Mesenchymal stem cell (in vitro differentiated cells and primary cell): Measurements from ENCODE around the gene TSPO.

Experiments used
- DNase-seq: peaks from one replicate; pipeline ENCODE4 v3.0.0-alpha.2; 2013
- H2AFZ ChIP-seq: one replicate; pipeline ENCODE4 v1.6.1; 2013; ENCODE audit warnings: low read depth, mild to moderate bottlenecking, control low read depth, inconsistent platforms, low read length, moderate library complexity
- H2AK5ac ChIP-seq: 2 replicates; pipeline ENCODE4 v1.6.1; 2013; ENCODE audit warnings: low read length, moderate library complexity, mild to moderate bottlenecking, inconsistent platforms; ENCODE audit not compliant: severe bottlenecking
- H2BK120ac ChIP-seq: one replicate; pipeline ENCODE4 v1.6.1; 2013; ENCODE audit warnings: low read depth, mild to moderate bottlenecking, inconsistent platforms, low read length, moderate library complexity
- H2BK12ac ChIP-seq, 2 experiments: one replicate each; pipeline ENCODE4 v1.6.1; 2013; ENCODE audit warnings: inconsistent platforms in 2 of 2, low read length in 2 of 2, mild to moderate bottlenecking in 2 of 2, moderate library complexity in 2 of 2, control low read depth in 1 of 2
- H2BK15ac ChIP-seq: one replicate; pipeline ENCODE4 v1.6.1; 2013; ENCODE audit warnings: mild to moderate bottlenecking, low read depth, inconsistent platforms; ENCODE audit not compliant: poor library complexity, severe bottlenecking
- H2BK5ac ChIP-seq: 2 replicates; pipeline ENCODE4 v1.6.1; 2013; ENCODE audit warnings: low read depth, mild to moderate bottlenecking, low read length, control low read depth, inconsistent platforms; ENCODE audit not compliant: poor library complexity, severe bottlenecking
- H3K14ac ChIP-seq, 2 experiments: one replicate each; pipeline ENCODE4 v1.6.1; 2013; ENCODE audit warnings: inconsistent platforms in 2 of 2, low read length in 2 of 2, control low read depth in 1 of 2, mild to moderate bottlenecking in 1 of 2, moderate library complexity in 1 of 2
- H3K18ac ChIP-seq, 2 experiments: one replicate each; pipeline ENCODE4 v1.6.1; 2013; ENCODE audit warnings: inconsistent platforms in 2 of 2, low read length in 2 of 2, control low read depth in 1 of 2, low read depth in 1 of 2, mild to moderate bottlenecking in 1 of 2
- H3K23ac ChIP-seq, 2 experiments: one replicate each; pipeline ENCODE4 v1.6.1; 2013; ENCODE audit warnings: inconsistent platforms in 2 of 2, low read length in 2 of 2, mild to moderate bottlenecking in 2 of 2, moderate library complexity in 2 of 2, control low read depth in 1 of 2
- H3K27ac ChIP-seq: 2 replicates; pipeline ENCODE4 v1.5.1; 2013; ENCODE audit warnings: mild to moderate bottlenecking, moderate library complexity, low read length, control low read depth, inconsistent platforms; ENCODE audit not compliant: poor library complexity, severe bottlenecking
- H3K27me3 ChIP-seq, 2 experiments: 2 replicates each; pipeline versions ENCODE4 v1.6.1 to v1.7.0; 2013; ENCODE audit warnings: low read length in 2 of 2, mild to moderate bottlenecking in 2 of 2, moderate library complexity in 2 of 2, control low read depth in 1 of 2, inconsistent platforms in 1 of 2; ENCODE audit not compliant: control insufficient read depth in 1 of 2, insufficient read depth in 1 of 2
- H3K36me3 ChIP-seq, 2 experiments: 2 replicates each; pipeline versions ENCODE4 v1.6.1 to v1.7.0; 2013; ENCODE audit warnings: low read length in 2 of 2, control low read depth in 1 of 2, inconsistent platforms in 1 of 2, low read depth in 1 of 2, mild to moderate bottlenecking in 1 of 2; ENCODE audit not compliant: insufficient read depth in 2 of 2, control insufficient read depth in 1 of 2
- H3K4ac ChIP-seq, 2 experiments: one replicate each; pipeline ENCODE4 v1.6.1; 2013; ENCODE audit warnings: inconsistent platforms in 2 of 2, low read length in 2 of 2, mild to moderate bottlenecking in 2 of 2, moderate library complexity in 2 of 2, control low read depth in 1 of 2, low read depth in 1 of 2
- H3K4me1 ChIP-seq: 2 replicates; pipeline ENCODE4 v1.6.1; 2013; ENCODE audit warnings: low read depth, low read length, control low read depth; ENCODE audit not compliant: control insufficient read depth, insufficient read depth
- H3K4me2 ChIP-seq: 2 replicates; pipeline ENCODE4 v1.6.1; 2013; ENCODE audit warnings: low read length, mild to moderate bottlenecking, inconsistent platforms; ENCODE audit not compliant: poor library complexity, severe bottlenecking
- H3K4me3 ChIP-seq, 2 experiments: 2 replicates each; pipeline versions ENCODE4 v1.5.1 to v1.7.0; 2013; ENCODE audit warnings: low read length in 2 of 2, mild to moderate bottlenecking in 2 of 2, control low read depth in 1 of 2, low read depth in 1 of 2; ENCODE audit not compliant: insufficient read depth in 1 of 2
- H3K79me1 ChIP-seq: replicated peaks from 2 replicates; pipeline ENCODE4 v1.6.1; 2013; ENCODE audit warnings: mild to moderate bottlenecking, control low read depth, low read length, inconsistent platforms; ENCODE audit not compliant: poor library complexity, severe bottlenecking
- H3K9ac ChIP-seq: 2 replicates; pipeline ENCODE4 v1.7.0; 2013; ENCODE audit warnings: mild to moderate bottlenecking, low read length, moderate library complexity
- H3K9me3 ChIP-seq: 2 replicates; pipeline ENCODE4 v1.7.0; 2013; ENCODE audit warnings: mild to moderate bottlenecking, low read length; ENCODE audit not compliant: control insufficient read depth
- H4K8ac ChIP-seq: one replicate; pipeline ENCODE4 v1.6.1; 2013; ENCODE audit warnings: inconsistent platforms, mild to moderate bottlenecking, low read length, moderate library complexity
- H4K91ac ChIP-seq: one replicate; pipeline ENCODE4 v1.6.1; 2013; ENCODE audit warnings: mild to moderate bottlenecking, low read length, inconsistent platforms
- WGBS: methylation state at CpG from one replicate; pipeline ENCODE4 v1.1.7; 2013; ENCODE audit warnings: mixed read lengths; 5-methylcytosine and 5-hydroxymethylcytosine counted together

TSPO gene

GRCh38 chr22:43200031-43200430 lies 48.7 kb downstream of the TSPO start:
- peaks cover 10% of the 10 kb centered on the region for H3K4me1 ChIP-seq
- DNase-seq: no peak
- no peak overlapping the region for H2BK15ac ChIP-seq
- H2AK5ac ChIP-seq: no peak overlapping the region
- WGBS: 82% methylated on average over 17 of the region's 17 CpGs
- no peak overlapping the region for H4K91ac ChIP-seq
- H3K4ac ChIP-seq: no peak overlapping the region
- H2BK12ac ChIP-seq: no peak overlapping the region
- H3K79me1 ChIP-seq: no peaks in the 10 kb centered on the region
- no peak overlapping the region for H2AFZ ChIP-seq
- no peak overlapping the region for H2BK5ac ChIP-seq
- H3K9ac ChIP-seq: no peak overlapping the region
- no peak overlapping the region for H3K27ac ChIP-seq
- H3K27me3 ChIP-seq: peaks cover 0 to 53% of the 10 kb centered on the region in 2 experiments
- no peak overlapping the region for H3K4me2 ChIP-seq
- H2BK120ac ChIP-seq: no peak overlapping the region
- no peak overlapping the region for H3K18ac ChIP-seq
- no peak overlapping the region for H3K4me3 ChIP-seq
- no peak overlapping the region for H4K8ac ChIP-seq
- no peak overlapping the region for H3K23ac ChIP-seq
- no peak overlapping the region for H3K14ac ChIP-seq
- H3K36me3 ChIP-seq: no peaks in the 10 kb centered on the region
- H3K9me3 ChIP-seq: no peaks in the 10 kb centered on the region

GRCh38 chr22:43200555-43200954 lies 49.2 kb downstream of the TSPO start:
- no peaks in the 10 kb centered on the region for H3K36me3 ChIP-seq
- 93% methylated on average over 11 of the region's 13 CpGs for WGBS
- no peaks in the 10 kb centered on the region for H3K79me1 ChIP-seq
- no peak overlapping the region for H3K4ac ChIP-seq
- no peak overlapping the region for H2BK120ac ChIP-seq
- no peak overlapping the region for H2BK15ac ChIP-seq
- H3K9ac ChIP-seq: no peak overlapping the region
- H3K4me1 ChIP-seq: peaks cover 10% of the 10 kb centered on the region
- H3K4me2 ChIP-seq: no peak overlapping the region
- H4K8ac ChIP-seq: no peak overlapping the region
- H2BK12ac ChIP-seq: no peak overlapping the region
- H2BK5ac ChIP-seq: no peak overlapping the region
- no peaks in the 10 kb centered on the region for H3K9me3 ChIP-seq
- no peak overlapping the region for H3K23ac ChIP-seq
- H3K14ac ChIP-seq: no peak overlapping the region
- H3K4me3 ChIP-seq: no peak overlapping the region
- H2AK5ac ChIP-seq: no peak overlapping the region
- no peak overlapping the region for H3K18ac ChIP-seq
- H3K27me3 ChIP-seq: peaks cover 0 to 51% of the 10 kb centered on the region in 2 experiments
- H2AFZ ChIP-seq: no peak overlapping the region
- DNase-seq: no peak
- no peak overlapping the region for H4K91ac ChIP-seq
- H3K27ac ChIP-seq: no peak overlapping the region

DNA sequence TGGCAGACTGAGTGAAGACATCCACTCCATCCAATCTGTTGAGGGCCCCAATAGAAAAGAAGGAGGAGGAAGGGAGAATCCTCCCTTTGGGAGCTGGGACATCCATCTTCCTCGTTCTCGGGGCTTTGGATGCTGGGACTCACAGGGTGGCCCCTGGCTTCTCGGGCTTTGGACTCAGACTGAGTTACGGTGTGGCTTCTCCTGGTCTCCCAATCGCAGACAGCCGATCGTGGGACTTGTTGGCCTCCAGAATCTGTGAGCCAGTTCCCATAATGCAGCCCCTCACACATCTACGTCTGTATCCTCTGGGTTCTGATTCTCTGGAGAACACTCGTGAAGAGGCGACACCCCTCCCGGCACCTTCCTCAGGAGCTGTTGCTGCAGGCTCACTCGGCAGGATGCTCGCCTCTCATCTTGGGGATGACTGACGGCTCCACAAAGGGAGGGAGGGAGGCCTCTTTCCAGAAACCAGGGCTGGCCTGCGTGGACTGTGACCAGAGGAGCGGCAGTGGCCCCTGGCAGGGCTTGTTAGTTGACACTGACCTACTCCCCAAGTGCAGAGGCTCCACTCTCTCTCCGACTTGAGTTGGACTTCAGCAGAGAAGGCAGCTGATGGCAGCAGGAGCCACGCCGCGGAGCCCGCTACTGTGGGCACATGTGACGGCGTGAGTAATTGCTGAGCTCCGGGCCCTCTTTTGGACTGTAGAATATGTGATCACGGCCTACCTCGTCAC lies 50.3 kb downstream of the TSPO start:
- H3K4me3 ChIP-seq: no peak overlapping the region
- no peaks in the 10 kb centered on the region for H3K79me1 ChIP-seq
- H3K4ac ChIP-seq: no peak overlapping the region
- no peaks in the 10 kb centered on the region for H3K36me3 ChIP-seq
- H2AK5ac ChIP-seq: no peak overlapping the region
- no peak overlapping the region for H2BK15ac ChIP-seq
- no peak overlapping the region for H2BK12ac ChIP-seq
- H3K4me1 ChIP-seq: peaks cover 11% of the 10 kb centered on the region
- no peaks in the 10 kb centered on the region for H3K9me3 ChIP-seq
- H3K23ac ChIP-seq: no peak overlapping the region
- H3K27ac ChIP-seq: no peak overlapping the region
- H2AFZ ChIP-seq: no peak overlapping the region
- H4K8ac ChIP-seq: no peak overlapping the region
- no peak overlapping the region for H3K14ac ChIP-seq
- no peak overlapping the region for H3K18ac ChIP-seq
- H2BK120ac ChIP-seq: no peak overlapping the region
- H4K91ac ChIP-seq: no peak overlapping the region
- H3K27me3 ChIP-seq: peaks cover 0 to 53% of the 10 kb centered on the region in 2 experiments
- no peak for DNase-seq
- no peak overlapping the region for H3K9ac ChIP-seq
- H2BK5ac ChIP-seq: no peak overlapping the region
- no peak overlapping the region for H3K4me2 ChIP-seq
- WGBS: 89% methylated on average over 26 of the region's 26 CpGs

GRCh38 chr22:43202326-43202725 lies 51.0 kb downstream of the TSPO start:
- Histone ChIP-seq H2BK15ac (peak overlapping the region; percentile 1), H3K4me3 (no peak overlapping the region), H2AK5ac (no peak overlapping the region), H2BK120ac (no peak overlapping the region), H3K18ac (no peak overlapping the region), H2AFZ (no peak overlapping the region), H3K4me2 (no peak overlapping the region), H3K14ac (no peak overlapping the region), H3K9me3 (no peaks in the 10 kb centered on the region), H3K36me3 (no peaks in the 10 kb centered on the region), H2BK5ac (no peak overlapping the region), H3K27ac (no peak overlapping the region), H3K4me1 (peaks cover 10% of the 10 kb centered on the region), H2BK12ac (no peak overlapping the region), H4K8ac (no peak overlapping the region), H4K91ac (no peak overlapping the region), H3K4ac (no peak overlapping the region), H3K27me3 (peaks cover 0 to 54% of the 10 kb centered on the region in 2 experiments), H3K23ac (no peak overlapping the region), H3K9ac (no peak overlapping the region), H3K79me1 (no peaks in the 10 kb centered on the region)
- no peak for DNase-seq
- 94% methylated on average over 10 of the region's 10 CpGs for WGBS
